NB4 (cell line): Measurements from ENCODE around the gene SNED1.

Source experiments
- CTCF ChIP-seq: IDR thresholded peaks from one replicate; pipeline ENCODE4 v1.5.1; 2012; ENCODE audit warnings: low read depth, low read length
- MAX ChIP-seq: IDR thresholded peaks from 2 replicates; pipeline ENCODE4 v1.6.1; 2011; ENCODE audit warnings: low read depth, low read length
- MYC ChIP-seq: IDR thresholded peaks from 2 replicates; pipeline ENCODE4 v1.6.1; 2011; ENCODE audit warnings: low read depth, low read length
- POLR2A ChIP-seq: IDR thresholded peaks from 2 replicates; pipeline ENCODE4 v1.6.1; 2011; ENCODE audit warnings: mild to moderate bottlenecking; ENCODE audit not compliant: insufficient read length; ENCODE audit errors: extremely low read depth

GRCh38 chr2:240995041-240996021, 3.1 kb upstream of the SNED1 start:
- no peak for TF ChIP-seq CTCF
- no peak for TF ChIP-seq MAX
- TF ChIP-seq POLR2A: no peak
- TF ChIP-seq MYC: no peak
